ENCODE measurements around the gene FHL3.
"Not testable (repeated sequence)": the region's sequence is repeated elsewhere in the genome, so short reads cannot be mapped to it uniquely, and the experiment has no call there.

Gene FHL3

GRCh38 chr1:37965301-37965700 is 40.0 kb downstream of the FHL3 start:
- H3K4me3 ChIP-seq (ENCODE audit: low read length) = no peak overlapping the region
- no peak for DNase-seq (ENCODE audit: low read depth)

GRCh38 chr1:37964106-37964505 is 41.2 kb downstream of the FHL3 start:
- not testable (repeated sequence) for DNase-seq (ENCODE audit: low read depth); H3K4me3 ChIP-seq (ENCODE audit: low read length)

More at GRCh38 chr1:37965301-37965700, 40.0 kb downstream of the FHL3 start:
- no peak for TF ChIP-seq CTCF (conservative IDR thresholded peaks at IDR 0.05; ENCODE audit: low read depth, low read length)

GRCh38 chr1:37958690-37959089 is 46.6 kb downstream of the FHL3 start:
- TF ChIP-seq CTCF (conservative IDR thresholded peaks at IDR 0.05; ENCODE audit: low read depth, low read length) = no peak
- DNase-seq (ENCODE audit: low read depth) = no peak
- H3K4me3 ChIP-seq (ENCODE audit: low read length) = no peak overlapping the region

- DNase-seq (ENCODE audit: low read depth) = no peak
- TF ChIP-seq CTCF (conservative IDR thresholded peaks at IDR 0.05; ENCODE audit: low read depth, low read length) = no peak
- H3K4me3 ChIP-seq (ENCODE audit: low read length) = no peak overlapping the region
Measured at GRCh38 chr1:37955685-37956084, 49.6 kb downstream of the FHL3 start.

GRCh38 chr1:37954316-37954971 is 50.9 kb downstream of the FHL3 start:
- no peak overlapping the region for H3K4me3 ChIP-seq (ENCODE audit: low read length)
- no peak for TF ChIP-seq CTCF (conservative IDR thresholded peaks at IDR 0.05; ENCODE audit: low read depth, low read length)
- no peak for DNase-seq (ENCODE audit: low read depth)

GRCh38 chr1:37952738-37953137 is 52.6 kb downstream of the FHL3 start:
- TF ChIP-seq CTCF (conservative IDR thresholded peaks at IDR 0.05; ENCODE audit: low read depth, low read length) = no peak
- H3K4me3 ChIP-seq (ENCODE audit: low read length) = no peak overlapping the region
- no peak for DNase-seq (ENCODE audit: low read depth)

GRCh38 chr1:37951783-37952624 is 53.3 kb downstream of the FHL3 start:
- no peak overlapping the region for H3K4me3 ChIP-seq (ENCODE audit: low read length)
- no peak for TF ChIP-seq CTCF (conservative IDR thresholded peaks at IDR 0.05; ENCODE audit: low read depth, low read length)
- DNase-seq (ENCODE audit: low read depth) = no peak

All from retinal pigment epithelial cell (primary cell).